Measurements from ENCODE around the gene CTNNA3.

DNA sequence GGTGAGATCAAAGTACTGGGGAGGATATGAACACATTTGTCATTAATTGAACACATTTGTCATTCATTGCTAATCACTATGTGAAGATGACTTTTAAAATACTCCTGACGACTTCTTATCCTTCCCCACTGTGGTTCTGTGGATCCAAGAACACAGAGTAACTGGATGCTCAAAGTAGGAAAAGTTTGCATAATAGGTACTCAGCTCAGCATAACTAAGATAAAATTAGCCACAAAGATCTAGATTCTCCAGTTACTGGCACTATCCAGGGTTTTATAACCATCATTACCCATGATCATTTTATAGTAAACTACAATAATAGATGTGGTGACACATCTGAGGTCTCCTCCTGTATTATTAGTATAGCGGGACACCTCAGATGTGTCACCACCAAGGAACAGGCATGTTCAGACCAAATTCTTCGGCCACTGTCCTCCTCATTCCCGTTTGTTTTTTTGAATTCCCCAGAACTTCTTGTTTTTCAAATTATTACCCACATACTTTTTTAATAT lies 933.7 kb downstream of the CTNNA3 start:
- TF ChIP-seq, protein P1, sequence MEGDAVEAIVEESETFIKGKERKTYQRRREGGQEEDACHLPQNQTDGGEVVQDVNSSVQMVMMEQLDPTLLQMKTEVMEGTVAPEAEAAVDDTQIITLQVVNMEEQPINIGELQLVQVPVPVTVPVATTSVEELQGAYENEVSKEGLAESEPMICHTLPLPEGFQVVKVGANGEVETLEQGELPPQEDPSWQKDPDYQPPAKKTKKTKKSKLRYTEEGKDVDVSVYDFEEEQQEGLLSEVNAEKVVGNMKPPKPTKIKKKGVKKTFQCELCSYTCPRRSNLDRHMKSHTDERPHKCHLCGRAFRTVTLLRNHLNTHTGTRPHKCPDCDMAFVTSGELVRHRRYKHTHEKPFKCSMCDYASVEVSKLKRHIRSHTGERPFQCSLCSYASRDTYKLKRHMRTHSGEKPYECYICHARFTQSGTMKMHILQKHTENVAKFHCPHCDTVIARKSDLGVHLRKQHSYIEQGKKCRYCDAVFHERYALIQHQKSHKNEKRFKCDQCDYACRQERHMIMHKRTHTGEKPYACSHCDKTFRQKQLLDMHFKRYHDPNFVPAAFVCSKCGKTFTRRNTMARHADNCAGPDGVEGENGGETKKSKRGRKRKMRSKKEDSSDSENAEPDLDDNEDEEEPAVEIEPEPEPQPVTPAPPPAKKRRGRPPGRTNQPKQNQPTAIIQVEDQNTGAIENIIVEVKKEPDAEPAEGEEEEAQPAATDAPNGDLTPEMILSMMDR (IDR thresholded peaks at IDR 0.05): no peak
- TF ChIP-seq POLR2A (IDR thresholded peaks at IDR 0.05): no peak
